ENCODE results near the gene SIGLEC11. TPM values are rescaled to one million over a fixed set of nuclear protein-coding genes. Genes with fewer than 3 reads are reported as not detected.
"Not testable (repeated sequence)": the region's sequence is repeated elsewhere in the genome, so short reads cannot be mapped to it uniquely, and the experiment has no call there.

Gene SIGLEC11
- polyA plus RNA-seq (ENCODE audit: insufficient read length in 4 of 4), result 1 to 10 TPM; 4.1 to 7.7 (median 5.5) TPM

GRCh38 chr19:49960980-49961379 lies at the start of gene SIGLEC11:
Gene SIGLEC11 (minus strand): TSS chr19:49961172. CDS start chr19:49961081, 91 bp downstream.
- DNase-seq (ENCODE audit: low read depth in 4 of 4, low spot score in 2 of 4), result not testable (repeated sequence)

GRCh38 chr19:50008532-50008931 lies 47.6 kb upstream of the SIGLEC11 start:
- DNase-seq (ENCODE audit: low read depth in 4 of 4, low spot score in 2 of 4), result no peak

- no peak for DNase-seq (ENCODE audit: low read depth in 4 of 4, low spot score in 2 of 4)
Measured at GRCh38 chr19:50007947-50008346, 47.0 kb upstream of the SIGLEC11 start.

- no peak for DNase-seq (ENCODE audit: low read depth in 4 of 4, low spot score in 2 of 4)
Measured at GRCh38 chr19:50007170-50007569, 46.2 kb upstream of the SIGLEC11 start.

GRCh38 chr19:50005428-50005827 lies 44.5 kb upstream of the SIGLEC11 start:
- no peak for DNase-seq (ENCODE audit: low read depth in 4 of 4, low spot score in 2 of 4)

GRCh38 chr19:50003810-50004419 lies 42.9 kb upstream of the SIGLEC11 start:
- DNase-seq (ENCODE audit: low read depth in 4 of 4, low spot score in 2 of 4), result no peak

GRCh38 chr19:50003254-50003788 lies 42.3 kb upstream of the SIGLEC11 start:
- no peak for DNase-seq (ENCODE audit: low read depth in 4 of 4, low spot score in 2 of 4)

GRCh38 chr19:50002386-50002960 lies 41.5 kb upstream of the SIGLEC11 start:
- no peak for DNase-seq (ENCODE audit: low read depth in 4 of 4, low spot score in 2 of 4)

GRCh38 chr19:50001775-50002174 lies 40.8 kb upstream of the SIGLEC11 start:
- DNase-seq (ENCODE audit: low read depth in 4 of 4, low spot score in 2 of 4), result no peak

GRCh38 chr19:50000841-50001557 lies 40.0 kb upstream of the SIGLEC11 start:
- DNase-seq (ENCODE audit: low read depth in 4 of 4, low spot score in 2 of 4), result no peak

GRCh38 chr19:50000038-50000840 lies 39.3 kb upstream of the SIGLEC11 start:
- no peak for DNase-seq (ENCODE audit: low read depth in 4 of 4, low spot score in 2 of 4)

GRCh38 chr19:49999371-50000010 lies 38.5 kb upstream of the SIGLEC11 start:
- DNase-seq (ENCODE audit: low read depth in 4 of 4, low spot score in 2 of 4), result no peak

- peak in 1 of 4 donors; percentile 9 for DNase-seq (ENCODE audit: low read depth in 4 of 4, low spot score in 2 of 4)
Measured at GRCh38 chr19:49997709-49998108, 36.7 kb upstream of the SIGLEC11 start.

- DNase-seq (ENCODE audit: low read depth in 4 of 4, low spot score in 2 of 4), result no peak
Measured at GRCh38 chr19:49988433-49988832, 27.5 kb upstream of the SIGLEC11 start.

- DNase-seq (ENCODE audit: low read depth in 4 of 4, low spot score in 2 of 4), result no peak
Measured at GRCh38 chr19:49988007-49988406, 27.0 kb upstream of the SIGLEC11 start.

- DNase-seq (ENCODE audit: low read depth in 4 of 4, low spot score in 2 of 4), result peak; percentile 93 to 96 (median 96)
Measured at GRCh38 chr19:49987159-49987698, 26.3 kb upstream of the SIGLEC11 start.

- no peak for DNase-seq (ENCODE audit: low read depth in 4 of 4, low spot score in 2 of 4)
Measured at GRCh38 chr19:49986354-49986753, 25.4 kb upstream of the SIGLEC11 start.

GRCh38 chr19:49985871-49986270 lies 24.9 kb upstream of the SIGLEC11 start:
- DNase-seq (ENCODE audit: low read depth in 4 of 4, low spot score in 2 of 4), result no peak

- no peak for DNase-seq (ENCODE audit: low read depth in 4 of 4, low spot score in 2 of 4)
Measured at GRCh38 chr19:49984491-49984890, 23.5 kb upstream of the SIGLEC11 start.

- DNase-seq (ENCODE audit: low read depth in 4 of 4, low spot score in 2 of 4), result peak in 1 of 4 donors; percentile 9
Measured at GRCh38 chr19:49983645-49984229, 22.8 kb upstream of the SIGLEC11 start.
